ENCODE measurements around the gene LSM12.

The LSM12 gene

GRCh38 chr17:44110823-44111633 is 44.6 kb upstream of the LSM12 start:
- TF ChIP-seq CTCF (conservative IDR thresholded peaks at IDR 0.05; ENCODE audit: low read length) = no peak
- peak overlapping the region; percentile 75 for H3K4me3 ChIP-seq (ENCODE audit: low read length)
- DNase-seq (ENCODE audit: low read depth) = peak; percentile 92

GRCh38 chr17:44110011-44110686 is 43.7 kb upstream of the LSM12 start:
- no peak for DNase-seq (ENCODE audit: low read depth)
- TF ChIP-seq CTCF (conservative IDR thresholded peaks at IDR 0.05; ENCODE audit: low read length) = no peak

GRCh38 chr17:44109312-44109630 is 42.8 kb upstream of the LSM12 start:
- no peak for TF ChIP-seq CTCF (conservative IDR thresholded peaks at IDR 0.05; ENCODE audit: low read length)
- peak overlapping the region; percentile 75 for H3K4me3 ChIP-seq (ENCODE audit: low read length)
- no peak for DNase-seq (ENCODE audit: low read depth)

More at GRCh38 chr17:44110011-44110686, 43.7 kb upstream of the LSM12 start:
- peak overlapping the region; percentile 75 for H3K4me3 ChIP-seq (ENCODE audit: low read length)

GRCh38 chr17:44108440-44109311 is 42.2 kb upstream of the LSM12 start:
- peak; percentile 98 for DNase-seq (ENCODE audit: low read depth)
- H3K4me3 ChIP-seq (ENCODE audit: low read length) = peak overlapping the region; percentile 75
- TF ChIP-seq CTCF (conservative IDR thresholded peaks at IDR 0.05; ENCODE audit: low read length) = no peak

GRCh38 chr17:44106801-44107200 is 40.3 kb upstream of the LSM12 start:
- no peak for TF ChIP-seq CTCF (conservative IDR thresholded peaks at IDR 0.05; ENCODE audit: low read length)
- no peak overlapping the region for H3K4me3 ChIP-seq (ENCODE audit: low read length)
- DNase-seq (ENCODE audit: low read depth) = no peak

- no peak for DNase-seq (ENCODE audit: low read depth)
- no peak for TF ChIP-seq CTCF (conservative IDR thresholded peaks at IDR 0.05; ENCODE audit: low read length)
- H3K4me3 ChIP-seq (ENCODE audit: low read length) = no peak overlapping the region
These were observed 39.5 kb upstream of the LSM12 start for GRCh38 chr17:44105941-44106340.

Measured in AG10803 (cell line).